WTC11 (cell line): ENCODE results near the gene ANKRA2.

Experiments used
- AFF4 ChIP-seq: sonication (generic); formaldehyde crosslinking; IDR thresholded peaks from 2 replicates; pipeline ENCODE4 v1.8.1; 2023; ENCODE audit warnings: mild to moderate bottlenecking, missing genetic modification reagents, borderline replicate concordance
- ARID4B ChIP-seq: sonication (generic); formaldehyde crosslinking; IDR thresholded peaks from 2 replicates; pipeline ENCODE4 v1.8.0; 2023; ENCODE audit warnings: missing genetic modification reagents, mild to moderate bottlenecking, borderline replicate concordance
- CTCF ChIP-seq: fragments of 200-600 bp; IDR thresholded peaks from 2 replicates; pipeline ENCODE4 v1.8.0; 2022; ENCODE audit warnings: antibody characterized with exemption
- E2F1 ChIP-seq: sonication (generic); formaldehyde crosslinking; IDR thresholded peaks from 2 replicates; pipeline ENCODE4 v1.8.0; 2022; ENCODE audit warnings: mild to moderate bottlenecking, missing genetic modification reagents
- ESRRA ChIP-seq: sonication (generic); formaldehyde crosslinking; IDR thresholded peaks from 2 replicates; pipeline ENCODE4 v1.8.1; 2022; ENCODE audit warnings: mild to moderate bottlenecking, missing genetic modification reagents, borderline replicate concordance
- FOXK1 ChIP-seq: sonication (generic); formaldehyde crosslinking; IDR thresholded peaks from 2 replicates; pipeline ENCODE4 v1.8.0; 2022; ENCODE audit warnings: mild to moderate bottlenecking, moderate library complexity, missing genetic modification reagents
- FOXP4 ChIP-seq: sonication (generic); formaldehyde crosslinking; IDR thresholded peaks from 2 replicates; pipeline ENCODE4 v1.8.0; 2022; ENCODE audit warnings: mild to moderate bottlenecking, missing genetic modification reagents
- JUN ChIP-seq: sonication (generic); formaldehyde crosslinking; IDR thresholded peaks from 2 replicates; pipeline ENCODE4 v1.8.0; 2023; ENCODE audit warnings: mild to moderate bottlenecking, missing genetic modification reagents
- SMAD4 ChIP-seq: sonication (generic); formaldehyde crosslinking; IDR thresholded peaks from 2 replicates; pipeline ENCODE4 v1.8.0; 2022; ENCODE audit warnings: mild to moderate bottlenecking, missing genetic modification reagents
- TCF7 ChIP-seq: sonication (generic); formaldehyde crosslinking; IDR thresholded peaks from 2 replicates; pipeline ENCODE4 v1.8.0; 2022; ENCODE audit warnings: mild to moderate bottlenecking, low read depth, missing genetic modification reagents, moderate library complexity
- ZNF532 ChIP-seq: fragments of 250-450 bp; sonication (Bioruptor Pico); IDR thresholded peaks from 2 replicates; pipeline ENCODE4 v1.9.0; 2021; ENCODE audit warnings: mild to moderate bottlenecking, borderline replicate concordance

GRCh38 chr5:73540192-73540591 is 25.2 kb downstream of the ANKRA2 start:
- TF ChIP-seq CTCF = no peak
- no peak for TF ChIP-seq SMAD4 (CRISPR knock-in tag)
- TF ChIP-seq JUN (CRISPR knock-in tag) = no peak
- no peak for TF ChIP-seq TCF7 (CRISPR knock-in tag)
- no peak for TF ChIP-seq ZNF532 (CRISPR knock-in tag)
- no peak for TF ChIP-seq E2F1 (CRISPR knock-in tag)
- TF ChIP-seq ARID4B (CRISPR knock-in tag) = no peak
- no peak for TF ChIP-seq FOXP4 (CRISPR knock-in tag)
- TF ChIP-seq FOXK1 = no peak
- TF ChIP-seq ESRRA (CRISPR knock-in tag) = no peak
- TF ChIP-seq AFF4 (CRISPR knock-in tag) = no peak
